ENCODE results near the gene EXOSC7. TPM values are rescaled to one million over a fixed set of nuclear protein-coding genes. Genes with fewer than 3 reads are reported as not detected.

The EXOSC7 gene
- total and polyA plus RNA-seq, 4 experiments from 2014 or later = 44.6 to 66.9 (median 47.3) TPM

- ChIA-PET CTCF (ENCODE audit: partially characterized antibody) (no interaction called here), POLR2A (ENCODE audit: partially characterized antibody) (no interaction called here)
- no peak overlapping the region for H3K4me3 ChIP-seq (ENCODE audit: low read length in 2 of 2)
- no peak overlapping the region for H3K27ac ChIP-seq (ENCODE audit: low read depth, low read length)
- peaks cover 48% of the 10 kb centered on the region for H3K4me1 ChIP-seq (ENCODE audit: insufficient read depth, low read length)
- Mint-ChIP-seq H3K4me3 (no peak overlapping the region), H3K9me3 (peaks cover 0 to 2% (median 0%) of the 10 kb centered on the region in 8 donors), H3K27ac (peak overlapping the region in 4 of 7 donors; percentile 49 to 93 (median 64)), H3K27me3 (no peaks in the 10 kb centered on the region), H3K4me1 (peaks cover 19 to 64% (median 44%) of the 10 kb centered on the region in 4 donors), H3K36me3 (peaks cover 50 to 55% of the 10 kb centered on the region in 2 donors)
- peaks cover 30% of the 10 kb centered on the region for H3K36me3 ChIP-seq (ENCODE audit: insufficient read depth, low read length)
- H3K9me3 ChIP-seq (ENCODE audit: control insufficient read depth in 1 of 2, low read length in 2 of 2) = no peaks in the 10 kb centered on the region
- intact Hi-C loops (cut with micrococcal nuclease) = no loop called here
- no peaks in the 10 kb centered on the region for H3K27me3 ChIP-seq (ENCODE audit: insufficient read depth, low read length)
- no peak for DNase-seq
These were observed 33.8 kb downstream of the EXOSC7 start for GRCh38 chr3:45009868-45010267.

DNA sequence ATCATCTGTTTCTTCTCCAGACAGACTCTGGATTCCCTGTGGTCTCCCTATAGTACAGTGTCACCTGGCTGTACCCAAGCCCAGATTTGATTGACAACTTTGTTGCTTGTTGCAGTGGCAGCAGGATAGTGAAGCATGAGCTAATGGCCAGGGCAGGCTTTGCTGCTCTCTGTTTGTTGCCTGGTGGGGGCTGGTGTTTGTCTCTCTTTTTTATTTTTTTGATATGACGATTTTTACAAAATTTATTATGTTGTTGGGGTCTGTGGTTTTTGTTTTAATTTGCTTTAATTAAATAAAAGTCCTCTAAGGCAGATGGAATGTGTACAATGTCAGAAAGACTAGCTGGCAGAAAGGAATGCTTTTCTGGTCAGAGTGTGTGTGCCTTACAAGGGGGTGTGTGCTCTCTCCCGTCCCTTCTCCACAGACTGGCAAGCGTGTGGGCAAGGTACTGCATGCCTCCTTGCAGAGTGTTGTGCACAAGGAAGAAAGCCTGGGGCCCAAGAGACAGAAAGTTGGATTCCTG is 34.8 kb downstream of the EXOSC7 start:
- Histone ChIP-seq H3K4me3 (ENCODE audit: low read length in 2 of 2) (no peak overlapping the region), H3K27ac (ENCODE audit: low read depth, low read length) (no peak overlapping the region), H3K9me3 (ENCODE audit: control insufficient read depth in 1 of 2, low read length in 2 of 2) (no peaks in the 10 kb centered on the region), H3K27me3 (ENCODE audit: insufficient read depth, low read length) (no peaks in the 10 kb centered on the region), H3K4me1 (ENCODE audit: insufficient read depth, low read length) (peaks cover 38% of the 10 kb centered on the region), H3K36me3 (ENCODE audit: insufficient read depth, low read length) (peaks cover 32% of the 10 kb centered on the region)
- Mint-ChIP-seq H3K9me3 (no peaks in the 10 kb centered on the region), H3K4me3 (peak overlapping the region in 3 of 8 donors; percentile 20 to 22 (median 21)), H3K4me1 (peaks cover 10 to 54% (median 34%) of the 10 kb centered on the region in 4 donors), H3K27ac (peak overlapping the region in 6 of 7 donors; percentile 2 to 91 (median 74)), H3K27me3 (no peaks in the 10 kb centered on the region), H3K36me3 (peaks cover 46% of the 10 kb centered on the region in 2 donors)
- CTCF ChIA-PET (ENCODE audit: partially characterized antibody) = interaction anchor here (1.0 to 3.2 kb wide), 3 partner anchors 26 to 30 kb away, joined by 3 to 17 read pairs (median 9); no protein-coding TSS in a partner anchor
- intact Hi-C loops (cut with micrococcal nuclease) = no loop called here
- no peak for DNase-seq
- POLR2A ChIA-PET (ENCODE audit: partially characterized antibody) = interaction anchor here (1.4 to 2.6 kb wide), 3 partner anchors 15 to 35 kb away, joined by 3 to 14 read pairs (median 10); partner anchors contain the start of genes EXOSC7 and ZDHHC3

DNA sequence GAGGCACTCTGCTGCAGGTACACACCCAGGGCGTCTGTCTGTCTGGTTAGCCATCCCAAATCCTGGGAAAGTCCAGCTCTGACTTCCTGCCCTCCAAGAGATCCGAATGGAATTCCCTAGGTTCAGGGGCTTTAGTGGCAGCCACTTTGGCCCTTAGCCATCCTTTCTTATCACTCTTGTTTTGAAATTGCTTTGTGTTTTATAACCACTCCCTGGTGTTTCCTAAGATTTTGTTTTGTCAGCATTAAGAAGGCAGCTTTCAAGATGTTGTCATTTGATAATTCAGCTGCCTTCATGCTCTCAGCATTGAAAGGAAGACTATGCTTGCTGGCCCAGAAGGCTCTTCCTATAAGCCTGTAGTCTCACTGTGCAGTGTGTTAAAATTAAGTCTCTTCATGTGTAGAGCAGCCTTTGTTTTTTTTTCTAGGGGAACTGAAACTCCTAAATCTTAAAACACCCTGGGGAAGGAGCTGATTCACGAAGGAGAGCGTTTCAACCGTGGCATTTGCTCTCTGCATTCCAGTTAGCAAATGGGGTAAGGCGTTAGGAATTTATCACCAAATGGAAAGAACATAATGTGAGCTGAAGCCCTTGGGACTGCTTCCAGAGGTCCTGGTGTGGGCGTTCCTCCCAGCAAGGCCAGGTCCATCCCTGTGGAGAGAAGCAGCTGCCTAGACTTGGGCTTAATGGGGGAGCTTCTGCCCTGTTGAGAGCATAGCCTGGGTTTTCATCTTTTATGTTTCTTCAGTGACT is 35.9 kb downstream of the EXOSC7 start:
- H3K4me3 Mint-ChIP-seq = peak overlapping the region in 6 of 8 donors; percentile 9 to 60 (median 48)
- peaks cover 34% of the 10 kb centered on the region for H3K36me3 ChIP-seq (ENCODE audit: insufficient read depth, low read length)
- no peak overlapping the region for H3K4me3 ChIP-seq (ENCODE audit: low read length in 2 of 2)
- intact Hi-C loops (cut with micrococcal nuclease) = no loop called here
- H3K4me1 ChIP-seq (ENCODE audit: insufficient read depth, low read length) = peaks cover 33% of the 10 kb centered on the region
- peak overlapping the region; percentile 21 to 91 (median 72) for H3K27ac Mint-ChIP-seq
- H3K36me3 Mint-ChIP-seq = peaks cover 45 to 50% of the 10 kb centered on the region in 2 donors
- no peaks in the 10 kb centered on the region for H3K9me3 ChIP-seq (ENCODE audit: control insufficient read depth in 1 of 2, low read length in 2 of 2)
- DNase-seq = no peak
- ChIA-PET CTCF (ENCODE audit: partially characterized antibody) (interaction anchor here (0.9 to 3.2 kb wide), 10 partner anchors 9 to 198 kb away, joined by 3 to 17 read pairs (median 5); no protein-coding TSS in a partner anchor), POLR2A (ENCODE audit: partially characterized antibody) (interaction anchor here (1.1 to 2.6 kb wide), 6 partner anchors 9 to 40 kb away, joined by 3 to 14 read pairs (median 6); partner anchors contain the start of genes EXOSC7 and ZDHHC3)
- H3K9me3 Mint-ChIP-seq = peaks cover 0 to 2% (median 0%) of the 10 kb centered on the region in 8 donors
- H3K27ac ChIP-seq (ENCODE audit: low read depth, low read length) = no peak overlapping the region
- no peaks in the 10 kb centered on the region for H3K27me3 Mint-ChIP-seq
- no peaks in the 10 kb centered on the region for H3K27me3 ChIP-seq (ENCODE audit: insufficient read depth, low read length)
- peaks cover 10 to 45% (median 31%) of the 10 kb centered on the region in 4 donors for H3K4me1 Mint-ChIP-seq

GRCh38 chr3:45012577-45012976 is 36.5 kb downstream of the EXOSC7 start:
- peak overlapping the region in 5 of 7 donors; percentile 50 to 87 (median 63) for H3K27ac Mint-ChIP-seq
- H3K9me3 ChIP-seq (ENCODE audit: control insufficient read depth in 1 of 2, low read length in 2 of 2) = no peaks in the 10 kb centered on the region
- peaks cover 45 to 50% of the 10 kb centered on the region in 2 donors for H3K36me3 Mint-ChIP-seq
- H3K27ac ChIP-seq (ENCODE audit: low read depth, low read length) = no peak overlapping the region
- no peaks in the 10 kb centered on the region for H3K27me3 ChIP-seq (ENCODE audit: insufficient read depth, low read length)
- H3K36me3 ChIP-seq (ENCODE audit: insufficient read depth, low read length) = peaks cover 33% of the 10 kb centered on the region
- H3K4me1 Mint-ChIP-seq = peaks cover 8 to 39% (median 28%) of the 10 kb centered on the region in 4 donors
- no peak for DNase-seq
- ChIA-PET CTCF (ENCODE audit: partially characterized antibody) (interaction anchor here (0.9 to 3.2 kb wide), 9 partner anchors 8 to 197 kb away, joined by 3 to 17 read pairs (median 6); no protein-coding TSS in a partner anchor), POLR2A (ENCODE audit: partially characterized antibody) (interaction anchor here (1.1 to 2.6 kb wide), 4 partner anchors 8 to 40 kb away, joined by 3 to 14 read pairs (median 7); no protein-coding TSS in a partner anchor)
- peaks cover 0 to 2% (median 0%) of the 10 kb centered on the region in 8 donors for H3K9me3 Mint-ChIP-seq
- no peak overlapping the region for H3K4me3 ChIP-seq (ENCODE audit: low read length in 2 of 2)
- H3K4me3 Mint-ChIP-seq = peak overlapping the region in 1 of 8 donors; percentile 10
- no peaks in the 10 kb centered on the region for H3K27me3 Mint-ChIP-seq
- intact Hi-C loops (cut with micrococcal nuclease) = no loop called here
- peaks cover 29% of the 10 kb centered on the region for H3K4me1 ChIP-seq (ENCODE audit: insufficient read depth, low read length)

DNA sequence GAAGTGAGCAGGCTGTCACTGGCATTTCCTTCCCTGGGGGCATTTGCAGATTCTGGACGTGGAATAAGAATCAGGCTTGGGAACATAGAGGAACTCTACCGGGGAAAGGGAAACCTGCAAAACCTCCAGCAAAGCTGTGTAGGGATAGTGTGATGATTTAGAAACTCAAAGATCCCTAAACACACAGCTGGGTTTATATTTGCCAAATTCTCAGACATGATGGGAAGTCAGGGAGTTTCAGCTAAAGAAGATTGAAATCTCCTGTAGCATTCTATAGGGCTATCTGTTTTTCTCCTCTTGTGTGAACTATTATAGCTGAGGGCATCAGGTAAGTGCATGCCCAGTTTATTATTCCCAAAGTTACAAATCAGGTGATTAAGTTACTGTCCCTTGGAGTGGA is 40.9 kb downstream of the EXOSC7 start:
- ChIA-PET CTCF (ENCODE audit: partially characterized antibody) (interaction anchor here (0.7 to 1.6 kb wide), 8 partner anchors 17 to 736 kb away, joined by 3 to 4 read pairs (median 3); partner anchors contain the start of genes EXOSC7 and ZDHHC3), POLR2A (ENCODE audit: partially characterized antibody) (interaction anchor here (0.9 to 1.9 kb wide), 3 partner anchors 8 to 41 kb away, joined by 3 to 6 read pairs (median 3); partner anchors contain the start of genes EXOSC7 and ZDHHC3)
- H3K36me3 Mint-ChIP-seq = peaks cover 15 to 22% of the 10 kb centered on the region in 2 donors
- no peak for DNase-seq
- Histone ChIP-seq H3K4me1 (ENCODE audit: insufficient read depth, low read length) (peaks cover 26% of the 10 kb centered on the region), H3K27me3 (ENCODE audit: insufficient read depth, low read length) (no peaks in the 10 kb centered on the region), H3K27ac (ENCODE audit: low read depth, low read length) (no peak overlapping the region), H3K9me3 (ENCODE audit: control insufficient read depth in 1 of 2, low read length in 2 of 2) (no peaks in the 10 kb centered on the region), H3K4me3 (ENCODE audit: low read length in 2 of 2) (no peak overlapping the region), H3K36me3 (ENCODE audit: insufficient read depth, low read length) (peaks cover 16% of the 10 kb centered on the region)
- peak overlapping the region in 2 of 7 donors; percentile 2 to 47 for H3K27ac Mint-ChIP-seq
- no peaks in the 10 kb centered on the region for H3K27me3 Mint-ChIP-seq
- H3K9me3 Mint-ChIP-seq = peaks cover 0 to 2% (median 0%) of the 10 kb centered on the region in 8 donors
- peaks cover 12 to 34% (median 25%) of the 10 kb centered on the region in 4 donors for H3K4me1 Mint-ChIP-seq
- H3K4me3 Mint-ChIP-seq = no peak overlapping the region
- intact Hi-C loops (cut with micrococcal nuclease) = no loop called here

DNA sequence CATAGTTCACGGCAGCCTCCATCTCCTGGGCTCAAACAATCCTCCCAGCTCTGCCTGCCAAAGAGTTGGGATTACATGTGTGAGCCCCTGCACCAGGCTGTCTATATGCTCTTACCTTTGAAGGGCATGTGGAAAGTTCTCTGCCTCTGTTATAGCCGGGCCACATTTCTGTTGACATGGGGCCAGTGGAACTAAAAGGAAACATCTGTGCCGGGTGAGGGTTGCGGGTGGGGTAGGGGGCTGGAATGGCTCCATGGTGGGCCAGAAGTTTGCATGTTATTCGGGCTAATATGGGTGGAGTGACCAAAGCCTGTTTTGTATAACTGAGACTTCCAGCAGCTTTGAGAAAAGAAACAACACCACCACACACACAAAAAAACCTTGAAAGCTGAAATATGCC is 41.8 kb downstream of the EXOSC7 start:
- Histone ChIP-seq H3K27ac (ENCODE audit: low read depth, low read length) (no peak overlapping the region), H3K9me3 (ENCODE audit: control insufficient read depth in 1 of 2, low read length in 2 of 2) (no peaks in the 10 kb centered on the region), H3K36me3 (ENCODE audit: insufficient read depth, low read length) (peaks cover 7% of the 10 kb centered on the region), H3K4me3 (ENCODE audit: low read length in 2 of 2) (no peak overlapping the region), H3K27me3 (ENCODE audit: insufficient read depth, low read length) (no peaks in the 10 kb centered on the region), H3K4me1 (ENCODE audit: insufficient read depth, low read length) (peaks cover 17% of the 10 kb centered on the region)
- ChIA-PET POLR2A (ENCODE audit: partially characterized antibody) (interaction anchor here (1.2 to 1.9 kb wide), 2 partner anchors 9 to 42 kb away, joined by 3 to 6 read pairs; partner anchors contain the start of genes EXOSC7 and ZDHHC3), CTCF (ENCODE audit: partially characterized antibody) (interaction anchor here (0.7 to 1.6 kb wide), 4 partner anchors 12 to 735 kb away, joined by 3 to 4 read pairs (median 3); no protein-coding TSS in a partner anchor)
- no peaks in the 10 kb centered on the region for H3K27me3 Mint-ChIP-seq
- peaks cover 7 to 15% of the 10 kb centered on the region in 2 donors for H3K36me3 Mint-ChIP-seq
- no peak overlapping the region for H3K4me3 Mint-ChIP-seq
- no peak for DNase-seq
- peaks cover 11 to 29% (median 20%) of the 10 kb centered on the region in 4 donors for H3K4me1 Mint-ChIP-seq
- intact Hi-C loops (cut with micrococcal nuclease) = no loop called here
- H3K9me3 Mint-ChIP-seq = peaks cover 0 to 2% (median 0%) of the 10 kb centered on the region in 8 donors
- H3K27ac Mint-ChIP-seq = peak overlapping the region in 6 of 7 donors; percentile 8 to 74 (median 35)
